ENCODE measurements around the gene FPR1.

Gene FPR1

GRCh38 chr19:51735759-51736449 is 15.8 kb downstream of the FPR1 start:
- no peak for DNase-seq

- DNase-seq = no peak
Observed at GRCh38 chr19:51733742-51734522, 17.7 kb downstream of the FPR1 start.

GRCh38 chr19:51729781-51730180 is 21.9 kb downstream of the FPR1 start:
- no peak for DNase-seq

DNA sequence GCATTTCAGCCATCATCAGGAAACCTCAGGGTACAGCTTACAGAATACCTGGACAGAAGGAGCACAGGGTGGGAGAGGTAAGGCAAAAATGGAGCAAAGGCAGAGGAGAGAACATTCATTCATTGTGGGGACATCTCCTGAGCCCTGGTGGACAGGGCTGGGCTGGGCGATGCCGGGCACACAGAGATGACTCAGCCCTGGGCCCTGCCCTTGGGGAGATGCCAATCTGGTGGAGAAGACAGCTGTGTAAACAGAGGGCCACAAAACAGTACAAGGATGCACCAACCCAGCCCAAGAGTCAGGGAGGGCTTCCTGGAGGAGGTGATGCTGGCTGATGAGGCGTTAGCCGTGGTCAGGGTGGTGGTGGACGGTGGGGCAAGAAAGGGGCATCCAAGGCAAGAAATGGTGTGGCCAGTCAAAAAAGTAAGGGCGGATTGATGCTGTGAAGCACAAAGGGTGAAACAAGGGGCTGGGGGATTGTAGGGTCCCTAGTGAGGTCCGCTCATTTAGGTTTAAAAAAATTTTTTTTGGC is 24.3 kb downstream of the FPR1 start:
- DNase-seq = no peak

DNA sequence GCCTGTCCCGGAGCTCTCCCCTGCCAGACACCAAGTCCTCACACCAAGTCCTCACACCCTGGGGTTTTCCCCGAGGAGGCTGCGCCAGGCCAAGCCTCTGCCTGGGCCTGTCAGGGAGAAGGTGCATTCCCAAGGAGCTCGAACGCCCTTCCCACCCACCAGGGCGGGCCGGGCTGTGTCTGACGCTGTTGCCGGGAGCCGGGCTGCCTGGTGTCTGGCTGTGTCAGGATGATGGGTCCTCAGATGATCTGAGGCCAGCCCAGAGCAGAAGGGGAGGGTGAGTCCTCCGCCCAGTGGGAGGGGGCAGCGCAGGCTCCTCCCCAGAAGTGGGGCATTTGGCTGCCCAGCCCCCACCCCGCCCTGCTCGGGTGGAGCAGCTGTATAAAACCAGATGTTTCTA is 25.6 kb downstream of the FPR1 start:
- DNase-seq = no peak

DNA sequence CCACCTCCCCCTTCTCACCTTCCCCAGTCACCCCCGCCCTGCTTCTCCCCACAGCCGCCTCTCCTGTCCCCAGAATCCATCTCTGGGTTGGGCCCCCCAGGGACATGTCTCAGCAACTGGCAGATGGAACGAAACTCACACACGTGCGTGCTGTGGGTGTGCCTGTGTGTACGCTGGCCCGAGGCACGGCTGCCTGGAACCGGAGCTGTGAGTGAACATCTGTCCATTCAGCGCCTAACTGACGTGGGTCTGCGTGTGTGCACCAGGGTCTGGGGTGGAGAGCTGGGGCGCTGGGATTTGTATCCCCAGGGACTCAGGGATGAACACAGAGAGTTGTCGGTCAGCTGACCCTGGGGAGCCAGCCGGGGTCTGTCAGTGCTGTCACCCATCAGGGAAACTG is 27.1 kb downstream of the FPR1 start:
- no peak for DNase-seq

DNA sequence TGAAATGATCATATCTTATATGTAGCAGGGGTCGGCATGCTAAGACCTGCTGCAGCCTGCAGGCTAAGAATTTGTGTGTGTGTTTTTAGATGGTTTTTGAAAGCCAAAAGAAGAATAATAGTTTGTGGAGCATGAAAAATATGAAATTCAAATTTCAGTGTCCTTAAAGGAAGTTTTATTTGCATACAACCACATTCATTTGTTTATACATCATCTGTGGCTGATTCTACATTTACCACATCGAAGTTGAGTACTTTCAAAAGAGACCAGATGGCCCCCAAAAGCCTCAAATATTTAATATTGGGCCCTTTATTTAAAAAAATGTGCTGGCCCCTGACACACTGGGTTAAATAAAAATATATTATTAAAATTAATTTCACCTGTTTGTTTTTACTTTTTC is 29.2 kb downstream of the FPR1 start:
- DNase-seq = no peak

- DNase-seq = no peak
Observed at GRCh38 chr19:51721905-51722304, 29.8 kb downstream of the FPR1 start.

GRCh38 chr19:51719251-51719988 is 32.3 kb downstream of the FPR1 start:
- DNase-seq = no peak

- no peak for DNase-seq
Observed at GRCh38 chr19:51716925-51717324, 34.8 kb downstream of the FPR1 start.

DNA sequence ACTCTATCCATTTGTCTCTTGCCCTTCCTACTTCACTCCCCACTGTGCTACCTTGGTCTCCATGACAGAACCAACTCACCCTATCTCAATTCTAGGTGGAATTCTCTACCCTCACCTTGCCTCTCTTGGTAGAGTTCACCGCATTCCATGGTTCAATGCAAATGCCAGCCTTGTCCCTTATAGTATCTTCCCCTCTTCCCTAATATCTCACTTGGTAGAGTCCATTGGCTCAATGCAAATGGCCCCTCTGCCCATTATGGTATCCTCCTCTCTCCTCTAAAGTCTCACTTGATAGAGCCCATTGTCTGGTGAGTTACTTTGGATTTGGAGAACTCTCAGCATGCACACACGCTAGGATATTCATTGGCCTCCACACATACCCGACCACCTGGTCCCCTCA is 35.8 kb downstream of the FPR1 start:
- DNase-seq = no peak

DNA sequence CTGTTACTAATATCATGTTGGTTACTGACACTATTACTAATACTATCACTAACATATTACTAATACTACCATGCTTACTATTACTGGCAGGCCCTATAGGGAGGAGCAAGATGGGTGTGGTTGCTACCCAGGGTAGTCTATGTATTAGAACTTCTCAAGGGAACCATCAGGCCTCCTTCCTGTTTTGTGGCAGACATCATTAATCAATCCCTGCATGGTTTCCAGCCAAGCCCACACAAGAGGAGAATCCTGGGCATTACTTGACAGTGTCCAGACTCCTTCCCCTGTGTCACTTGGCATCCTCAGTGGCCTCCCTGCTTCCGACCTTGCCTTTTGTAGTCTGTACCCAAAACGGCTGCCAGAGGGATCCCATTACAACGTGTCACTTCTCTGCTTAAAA is 36.8 kb downstream of the FPR1 start:
- no peak for DNase-seq

DNA sequence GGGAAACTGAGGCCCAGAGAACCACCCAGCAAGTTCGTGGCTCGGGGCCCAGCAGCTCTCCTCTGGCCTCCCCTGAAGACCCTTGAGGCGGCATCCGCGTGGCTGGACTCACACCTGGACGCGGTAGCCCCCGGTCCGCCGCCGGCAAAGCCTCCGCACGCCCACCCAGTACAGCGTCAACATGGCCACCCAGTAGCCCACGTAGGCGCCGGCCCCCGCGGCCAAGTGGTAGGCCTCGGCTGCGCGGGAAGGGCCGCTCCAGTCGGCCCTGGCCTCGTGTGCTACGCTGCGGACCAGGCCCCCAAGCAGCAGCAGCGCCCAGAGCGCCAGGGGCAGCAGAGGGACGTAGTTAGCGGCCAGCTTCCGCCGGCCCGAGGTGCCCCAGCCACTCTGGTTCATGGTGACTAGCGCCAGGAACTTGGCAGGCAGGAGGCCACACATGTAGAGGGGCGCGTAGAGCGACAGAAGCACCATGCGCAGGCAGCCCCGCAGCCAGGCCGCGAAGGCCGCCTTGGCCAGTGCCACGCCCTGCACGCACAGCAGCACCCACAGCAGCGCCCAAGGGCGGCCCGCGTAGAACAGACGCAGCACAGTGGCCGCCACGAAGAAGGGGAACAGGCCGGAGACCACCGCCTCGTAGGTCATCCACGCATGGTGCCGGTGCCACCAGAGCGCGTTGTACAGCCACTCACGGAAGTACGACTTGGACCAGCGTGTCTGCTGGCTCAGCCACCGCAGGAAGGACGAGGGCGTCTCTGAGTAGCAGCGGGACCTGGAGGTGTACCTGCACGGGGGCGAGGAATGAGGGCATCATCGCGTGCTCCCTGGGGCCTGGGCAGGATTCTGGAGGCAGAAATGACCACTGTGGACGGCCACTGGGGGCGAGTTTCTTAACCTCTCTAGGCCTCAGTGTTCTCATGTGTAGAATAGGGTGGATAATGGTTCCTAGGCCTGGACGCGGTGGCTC is 38.1 kb downstream of the FPR1 start:
- DNase-seq = no peak

DNA sequence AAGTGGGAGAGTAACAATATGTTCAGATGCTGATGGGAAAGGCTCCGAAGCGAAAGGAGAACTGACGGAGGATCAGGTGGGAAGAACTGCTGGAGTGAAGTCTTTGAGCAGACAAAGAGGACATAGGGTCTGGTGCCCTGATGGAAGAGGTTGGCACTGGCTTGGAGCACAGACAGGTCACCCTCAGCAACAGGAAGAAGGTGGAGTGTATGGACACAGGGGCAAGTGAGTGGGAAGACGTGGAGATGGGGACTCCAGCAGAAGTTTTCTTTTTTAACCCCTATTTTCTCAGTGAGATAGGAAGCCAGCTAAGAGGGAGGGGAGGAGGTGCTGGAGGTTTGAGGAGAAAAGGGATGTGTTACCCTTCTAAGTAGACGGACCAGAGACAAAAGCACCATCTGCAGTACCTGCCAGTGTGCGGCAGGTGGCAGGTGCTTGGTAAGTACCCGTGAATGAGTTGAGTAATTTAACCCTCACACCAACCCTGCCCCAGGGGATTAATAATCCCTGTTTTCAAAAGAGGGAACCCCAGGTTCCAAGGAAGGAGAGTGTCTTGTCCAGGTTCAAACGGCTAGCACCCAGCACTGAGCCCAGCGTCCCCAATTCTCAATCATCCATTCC is 39.1 kb downstream of the FPR1 start:
- no peak for DNase-seq

- DNase-seq = no peak
Observed at GRCh38 chr19:51711702-51712101, 40.0 kb downstream of the FPR1 start.

DNA sequence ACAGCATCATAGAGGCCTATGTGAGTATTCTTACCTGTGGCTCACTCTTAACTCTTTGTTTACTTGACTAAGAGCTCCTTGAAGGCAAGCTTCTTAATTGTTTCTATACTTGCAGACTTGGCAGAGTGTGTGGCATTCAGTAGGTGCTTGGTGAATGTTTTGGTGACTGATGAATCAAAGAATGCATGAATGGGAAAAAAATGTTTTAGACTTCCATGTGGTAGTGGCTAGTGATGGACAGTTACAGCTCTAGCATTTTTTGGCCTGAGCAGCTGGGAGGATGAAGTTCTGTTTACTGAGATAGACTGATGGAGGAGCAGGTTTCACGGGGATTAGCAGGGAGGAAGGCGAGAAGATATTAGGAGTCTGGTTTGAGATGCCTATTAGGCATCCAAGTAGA is 41.5 kb downstream of the FPR1 start:
- DNase-seq = no peak

DNA sequence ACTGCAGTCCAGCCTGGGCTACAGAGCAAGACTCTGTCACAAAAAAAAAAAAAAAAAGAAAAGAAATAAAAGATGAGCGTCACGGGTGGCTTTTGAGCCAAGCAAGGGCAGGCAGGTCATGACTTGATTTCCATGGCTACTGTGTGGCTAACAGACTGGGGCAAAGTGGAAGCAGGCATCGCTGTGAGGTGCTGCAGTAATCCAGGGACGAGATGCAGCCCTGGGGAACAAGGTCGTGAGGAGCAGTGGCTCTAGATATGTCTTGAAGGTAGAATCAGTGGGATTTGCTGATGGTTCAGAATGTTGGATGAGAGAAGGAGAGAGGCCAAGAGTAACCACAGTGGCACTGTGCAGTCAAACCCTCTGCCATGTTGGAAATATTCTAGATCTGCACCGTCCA is 42.1 kb downstream of the FPR1 start:
- DNase-seq = no peak

DNA sequence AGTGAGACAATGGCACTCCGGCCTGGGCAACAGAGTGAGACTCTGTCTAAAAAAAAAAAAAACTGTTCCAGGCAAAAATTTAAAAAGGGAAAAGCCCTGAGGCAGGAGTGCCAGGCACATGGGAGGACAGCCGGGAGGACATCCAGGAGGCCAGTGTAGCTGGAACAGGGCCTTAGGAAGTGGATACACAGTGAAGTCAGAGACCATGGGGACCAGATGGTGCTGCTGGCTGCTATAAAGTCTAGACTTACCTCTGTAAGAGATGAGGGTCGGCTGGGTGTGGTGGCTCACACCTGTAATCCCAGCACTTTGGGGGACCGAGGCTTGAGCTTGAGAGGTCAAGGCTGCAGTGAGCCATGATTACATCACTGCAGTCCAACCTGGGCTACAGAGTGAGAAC is 42.9 kb downstream of the FPR1 start:
- no peak for DNase-seq

DNA sequence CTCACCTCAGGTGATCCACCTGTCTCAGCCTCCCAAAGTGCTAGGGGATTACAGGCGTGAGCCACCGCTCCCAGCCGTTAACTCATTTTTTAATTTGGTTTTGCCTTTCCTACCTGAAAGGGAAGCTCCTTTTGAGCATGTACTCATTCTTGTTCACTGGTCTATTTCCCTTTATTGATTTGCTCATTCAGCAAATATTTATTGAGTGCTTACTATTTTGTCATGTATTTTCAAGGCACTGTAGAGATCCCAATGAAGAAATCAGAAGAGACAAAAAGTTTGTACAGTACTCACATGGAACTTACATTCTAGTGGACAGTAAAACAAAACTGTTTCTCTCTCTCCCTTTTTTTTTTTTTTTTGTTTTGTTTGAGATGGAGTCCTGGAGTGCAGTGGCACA is 44.8 kb downstream of the FPR1 start:
- no peak for DNase-seq

DNA sequence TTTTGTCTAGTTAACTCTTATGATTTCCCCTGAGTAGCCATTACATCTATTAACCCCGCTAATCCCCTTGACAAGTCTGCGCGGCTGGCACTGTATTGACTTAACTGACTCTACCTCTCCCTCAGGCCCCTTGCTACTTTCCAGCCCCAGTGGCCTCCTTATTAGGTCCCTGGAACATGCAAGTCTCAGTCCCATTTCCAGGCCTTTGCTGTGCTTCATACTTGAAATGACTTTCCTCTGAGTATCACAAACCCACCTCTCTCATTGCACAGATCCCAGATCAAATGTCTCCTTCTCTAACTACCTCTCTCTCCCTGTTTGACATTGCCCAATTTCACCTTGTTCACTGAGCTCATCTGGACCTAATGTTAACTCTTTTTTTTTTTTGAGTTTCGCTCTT is 45.4 kb downstream of the FPR1 start:
- no peak for DNase-seq

DNA sequence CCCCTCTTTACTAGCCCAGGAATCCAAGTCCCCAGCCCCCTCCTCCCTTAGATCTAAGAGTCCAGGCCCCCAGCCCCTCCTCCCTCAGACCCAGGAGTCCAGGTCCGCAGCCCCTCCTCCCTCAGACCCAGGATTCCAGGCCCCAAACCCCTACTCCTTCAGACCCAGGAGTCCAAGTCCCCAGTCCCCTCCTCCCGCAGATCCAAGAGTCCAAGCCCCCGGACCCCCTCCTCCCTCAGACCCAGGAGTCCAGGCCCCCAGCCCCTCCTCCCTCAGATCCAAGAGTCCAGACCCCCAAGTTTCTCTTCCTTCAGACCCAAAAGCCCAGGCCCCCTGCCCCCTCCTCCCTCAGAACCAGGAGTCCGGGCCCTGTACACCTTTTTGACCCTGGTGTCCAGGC is 47.1 kb downstream of the FPR1 start:
- no peak for DNase-seq
